ENCODE measurements around the gene COL19A1.

DNA sequence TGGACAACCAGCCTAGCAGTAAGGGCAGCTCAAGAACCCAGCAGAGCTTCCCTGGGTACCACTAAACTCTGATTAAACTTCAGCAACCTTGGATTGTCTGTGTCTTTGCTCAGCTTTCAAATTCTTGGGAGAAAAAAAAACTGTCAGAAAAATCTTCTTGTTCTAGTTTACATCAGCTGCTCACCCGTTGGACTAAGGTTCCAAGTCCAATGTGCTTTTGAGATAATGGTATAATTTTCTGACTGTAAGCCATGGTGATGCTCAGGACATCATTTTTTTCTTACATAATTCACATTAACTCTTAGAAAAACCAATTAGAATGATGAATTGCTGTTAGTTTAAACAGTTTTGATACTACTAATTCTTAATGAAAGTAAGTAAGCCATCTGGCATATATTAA lies 290.7 kb downstream of the COL19A1 start:
- TF ChIP-seq CTCF (conservative IDR thresholded peaks at IDR 0.05) (no peak), EZH2 (IDR thresholded peaks at IDR 0.05; ENCODE audit: low read depth) (no peak)

Data from PC-9 (cell line).